HG02973 (cell line): ENCODE results near the gene NNAT.

Source experiments
- ATAC-seq: cut with Tn5 transposase; IDR thresholded peaks from one replicate; pipeline ENCODE4 v1.9.1; 2021; ENCODE audit warnings: moderate library complexity; ENCODE audit not compliant: unreplicated experiment

The NNAT gene

DNA sequence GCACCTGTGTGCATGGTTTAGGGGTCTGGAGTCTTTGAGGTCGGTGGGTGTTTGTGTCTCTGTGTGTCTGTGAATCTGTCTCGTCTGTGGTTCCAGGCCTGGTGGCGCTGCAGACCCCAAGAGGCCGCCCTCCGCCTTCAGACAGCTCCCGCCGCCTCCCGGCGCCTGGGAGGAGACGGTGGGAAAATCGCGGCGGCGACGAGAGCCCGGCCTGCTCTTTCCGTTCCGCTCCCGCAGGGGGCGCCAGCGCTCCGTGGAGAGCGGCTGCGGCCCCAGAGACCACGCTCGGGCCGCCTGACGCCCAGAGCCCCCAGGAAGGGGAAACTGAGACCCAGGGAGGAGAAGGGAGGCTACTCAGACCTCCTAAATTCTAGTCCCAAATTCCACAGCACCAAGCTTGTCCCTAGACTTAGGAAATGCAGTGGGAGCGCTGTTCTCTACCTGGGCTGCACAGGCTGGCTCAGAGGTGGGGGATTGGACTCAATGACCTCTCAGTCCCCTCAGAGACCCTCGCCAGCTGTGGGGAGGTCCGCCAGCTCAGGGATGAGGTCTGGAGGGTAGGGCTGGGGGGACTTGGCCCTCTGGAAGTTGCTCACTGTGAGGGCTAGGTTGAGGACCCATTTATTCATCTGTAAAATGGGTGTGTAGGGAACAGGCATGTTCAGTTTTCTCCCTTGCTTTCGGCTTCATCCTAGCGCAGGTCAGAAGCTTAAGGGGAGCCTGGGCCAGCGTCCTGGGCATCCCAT, 43.5 kb downstream of the NNAT start:
- ATAC-seq, result no peak

DNA sequence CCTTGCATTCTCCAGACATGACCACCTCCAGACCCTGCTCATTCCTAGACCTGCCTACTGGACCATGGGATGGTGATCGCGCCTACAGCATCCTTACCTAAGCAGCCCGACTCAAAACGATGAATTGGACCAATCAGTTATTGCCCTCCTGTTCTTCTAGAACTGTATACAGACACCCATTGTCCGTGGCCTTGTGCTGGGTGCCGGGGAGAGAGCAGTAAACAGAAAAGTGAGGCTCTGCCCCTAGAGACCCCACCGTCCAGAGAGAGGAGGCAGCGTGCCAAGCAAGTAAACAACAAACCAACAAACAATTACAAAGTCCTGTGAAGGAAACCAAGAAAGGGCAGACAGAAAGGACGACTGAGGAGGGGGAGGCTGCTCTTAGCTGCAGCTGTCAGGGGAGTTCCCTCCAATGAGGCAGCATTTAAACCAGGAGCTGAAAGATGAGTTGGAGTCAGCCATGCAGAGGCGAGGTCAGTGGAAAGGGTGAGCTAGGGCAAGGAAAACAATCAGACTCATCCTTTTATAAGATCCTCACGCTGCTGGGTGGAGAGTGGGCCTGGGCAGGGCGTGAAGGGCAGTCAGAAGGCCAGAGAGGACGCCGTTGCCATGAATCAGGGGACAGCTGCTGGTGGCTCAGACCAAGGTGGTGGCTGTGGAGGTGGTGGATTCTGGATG, 44.2 kb downstream of the NNAT start:
- no peak for ATAC-seq

DNA sequence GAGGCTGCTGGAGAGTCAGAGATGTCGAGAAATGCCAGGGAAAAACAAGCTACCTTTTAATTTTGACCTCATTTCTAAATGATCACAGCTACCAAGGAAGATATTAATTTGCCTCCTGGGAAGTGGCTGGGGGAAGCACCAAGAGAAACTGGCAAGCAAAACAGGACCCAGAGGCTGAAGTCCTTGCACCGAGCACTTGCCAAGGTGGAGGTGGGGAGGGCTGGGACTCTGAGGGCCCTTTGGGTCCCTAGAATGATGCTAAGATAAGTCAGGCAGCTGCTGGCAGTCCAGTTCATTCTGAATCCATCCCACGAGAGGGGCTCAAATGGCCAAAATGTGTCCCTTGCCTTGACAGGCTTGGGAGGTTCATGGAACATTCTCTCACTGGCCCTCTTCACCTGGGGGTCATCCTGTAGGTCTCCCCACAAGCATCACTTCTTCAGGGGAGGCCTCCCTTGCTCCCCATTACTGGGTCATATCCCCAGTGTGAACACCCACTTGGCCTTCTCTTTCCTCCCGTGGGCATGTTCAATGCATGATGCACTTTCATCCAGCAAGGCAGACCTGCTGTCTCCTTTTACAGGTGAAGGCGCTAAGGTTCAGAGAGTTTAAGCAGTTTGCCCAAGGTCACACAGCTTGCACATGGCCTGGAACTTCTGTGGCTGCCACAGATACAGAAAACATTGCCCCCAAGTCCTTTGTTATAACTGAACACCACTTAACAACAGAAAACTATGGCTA, 45.7 kb downstream of the NNAT start:
- ATAC-seq, result no peak

DNA sequence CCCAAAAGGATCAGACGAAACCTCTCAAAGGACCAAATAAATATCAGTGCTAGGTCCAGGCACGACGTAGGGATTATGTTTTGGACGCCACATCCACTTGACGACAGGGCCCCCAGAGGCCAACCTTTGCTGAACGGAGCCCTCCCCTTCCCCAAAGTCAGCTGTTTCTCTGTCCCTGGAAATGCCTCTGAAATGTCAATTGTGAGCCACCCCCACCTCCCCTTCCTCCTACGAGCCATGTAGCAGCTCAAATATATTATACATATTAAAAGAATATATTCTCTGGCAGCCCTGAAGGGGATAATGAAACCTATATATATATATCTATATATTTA, 46.2 kb downstream of the NNAT start:
- no peak for ATAC-seq

GRCh38 chr20:37567671-37568588, 46.9 kb downstream of the NNAT start:
- no peak for ATAC-seq

DNA sequence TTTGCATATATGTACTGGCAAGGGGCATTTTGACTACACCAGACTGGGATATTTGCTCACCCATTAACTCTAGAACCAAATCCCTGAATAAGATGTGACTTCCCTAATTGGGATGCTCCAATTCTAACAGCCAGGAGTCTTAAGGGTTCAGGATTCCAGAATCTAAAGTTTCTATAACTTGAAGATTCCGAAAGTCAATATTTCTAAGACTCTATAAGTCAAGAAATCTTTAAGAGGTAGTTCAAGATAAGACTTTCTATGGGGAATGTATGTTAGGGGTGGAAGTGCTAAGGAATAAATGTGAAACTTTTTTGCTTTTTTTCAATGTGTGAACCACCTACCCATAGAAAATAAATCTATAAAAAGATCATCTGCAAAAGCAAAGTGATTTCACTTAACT, 49.4 kb downstream of the NNAT start:
- no peak for ATAC-seq

DNA sequence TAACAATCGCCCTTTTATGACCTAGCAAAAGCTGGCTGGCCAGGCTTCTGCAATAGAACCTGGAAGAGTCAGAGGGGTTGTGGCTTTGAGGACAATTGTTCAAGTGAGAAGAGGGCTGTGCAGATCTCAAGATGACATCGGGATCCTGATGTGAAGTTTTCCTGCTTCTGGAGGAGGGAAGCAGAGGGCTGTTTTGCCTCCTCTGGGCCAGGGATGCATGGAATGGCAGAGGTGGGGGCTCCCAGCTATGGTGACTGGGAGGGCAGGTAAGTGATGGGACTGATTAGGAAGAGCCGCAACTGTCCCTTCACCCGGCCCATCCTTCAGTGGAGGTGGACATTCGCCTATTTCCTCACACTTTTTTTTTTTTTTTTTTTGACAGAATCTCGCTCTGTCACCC, 50.0 kb downstream of the NNAT start:
- ATAC-seq, result no peak
